Vagina (tissue), 2 donors: ENCODE results near the gene OR56A5. TPM values are rescaled to one million over a fixed set of nuclear protein-coding genes. Genes with fewer than 3 reads are reported as not detected.

ENCODE experiments used
- DNase-seq, 2 donors: peaks; one replicate each; pipeline ENCODE4 v3.0.0-alpha.2; 2017; ENCODE audit errors: extremely low spot score in 2 of 2
- H3K27ac ChIP-seq: fragments of 200-600 bp; sonication (generic); one replicate; pipeline ENCODE4 v1.5.1; 2019
- H3K27me3 ChIP-seq: fragments of 200-600 bp; sonication (generic); one replicate; pipeline ENCODE4 v1.5.1; 2019
- H3K36me3 ChIP-seq, 2 donors: fragments of 200-600 bp; sonication (generic); one replicate each; pipeline ENCODE4 v1.5.1; 2017 to 2019
- H3K4me1 ChIP-seq: fragments of 200-600 bp; sonication (generic); one replicate; pipeline ENCODE4 v1.5.1; 2019
- H3K4me3 ChIP-seq, 2 donors: fragments of 200-600 bp; sonication (generic); 1 replicate in 1 of 2; 2 replicates in 1 of 2; pipeline ENCODE4 v1.5.1; 2016 to 2019
- H3K9me3 ChIP-seq: fragments of 200-600 bp; sonication (generic); one replicate; pipeline ENCODE4 v1.5.1; 2019
- POLR2A ChIP-seq, 2 donors: fragments of 450-650 bp; IDR thresholded peaks; one replicate each; pipeline ENCODE4 v1.6.1; 2017; ENCODE audit warnings: antibody characterized with exemption in 2 of 2, mild to moderate bottlenecking in 2 of 2, moderate library complexity in 2 of 2
- POLR2AphosphoS5 ChIP-seq, 2 donors: sonication (generic); formaldehyde crosslinking; IDR thresholded peaks; one replicate each; pipeline ENCODE4 v1.9.0; 2017; ENCODE audit warnings: antibody characterized with exemption in 2 of 2, mild to moderate bottlenecking in 2 of 2, low read depth in 1 of 2; ENCODE audit not compliant: insufficient read depth in 1 of 2
- intact Hi-C: fragments of 100-400 bp; cut with DNase I; formaldehyde crosslinking; loops from one replicate; pipeline ENCODE4 v1.15.1; 2023
- total RNA-seq: library from RNA; depleted of rRNA; stranded (reverse); fragments of >200 nt; gene quantifications from one replicate; pipeline ENCODE4 v1.2.3, GENCODE V29; 2016
- TF ChIP-seq, protein P1 (sequence below), 3 experiments: fragments of 450-650 bp in 2 of 3; fragments of 200-600 bp in 1 of 3; sonication (generic) in 1 of 3; IDR thresholded peaks; one replicate each; pipeline ENCODE4 v1.5.1; 2017 to 2019; ENCODE audit warnings: antibody characterized with exemption in 3 of 3, mild to moderate bottlenecking in 2 of 3, moderate library complexity in 2 of 3

OR56A5 gene
- total RNA-seq, 1 donor from 2014 or later, result not detected

- Histone ChIP-seq H3K36me3 (no peaks in the 10 kb centered on the region), H3K27ac (no peak overlapping the region), H3K27me3 (no peaks in the 10 kb centered on the region), H3K9me3 (no peaks in the 10 kb centered on the region), H3K4me1 (no peaks in the 10 kb centered on the region), H3K4me3 (no peak overlapping the region)
- TF ChIP-seq POLR2A (IDR thresholded peaks at IDR 0.05) (no peak), POLR2AphosphoS5 (IDR thresholded peaks at IDR 0.05; ENCODE audit: insufficient read depth in 1 of 2, low read depth in 1 of 2) (no peak)
- TF ChIP-seq, protein P1, sequence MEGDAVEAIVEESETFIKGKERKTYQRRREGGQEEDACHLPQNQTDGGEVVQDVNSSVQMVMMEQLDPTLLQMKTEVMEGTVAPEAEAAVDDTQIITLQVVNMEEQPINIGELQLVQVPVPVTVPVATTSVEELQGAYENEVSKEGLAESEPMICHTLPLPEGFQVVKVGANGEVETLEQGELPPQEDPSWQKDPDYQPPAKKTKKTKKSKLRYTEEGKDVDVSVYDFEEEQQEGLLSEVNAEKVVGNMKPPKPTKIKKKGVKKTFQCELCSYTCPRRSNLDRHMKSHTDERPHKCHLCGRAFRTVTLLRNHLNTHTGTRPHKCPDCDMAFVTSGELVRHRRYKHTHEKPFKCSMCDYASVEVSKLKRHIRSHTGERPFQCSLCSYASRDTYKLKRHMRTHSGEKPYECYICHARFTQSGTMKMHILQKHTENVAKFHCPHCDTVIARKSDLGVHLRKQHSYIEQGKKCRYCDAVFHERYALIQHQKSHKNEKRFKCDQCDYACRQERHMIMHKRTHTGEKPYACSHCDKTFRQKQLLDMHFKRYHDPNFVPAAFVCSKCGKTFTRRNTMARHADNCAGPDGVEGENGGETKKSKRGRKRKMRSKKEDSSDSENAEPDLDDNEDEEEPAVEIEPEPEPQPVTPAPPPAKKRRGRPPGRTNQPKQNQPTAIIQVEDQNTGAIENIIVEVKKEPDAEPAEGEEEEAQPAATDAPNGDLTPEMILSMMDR (IDR thresholded peaks at IDR 0.05), result no peak
- intact Hi-C loops, result no loop called here
- DNase-seq, result no peak
Observed at GRCh38 chr11:5933116-5933515, 35.2 kb downstream of the OR56A5 start.

- DNase-seq, result no peak
- intact Hi-C loops, result no loop called here
Observed at GRCh38 chr11:5932671-5933070, 35.6 kb downstream of the OR56A5 start.

GRCh38 chr11:5931061-5931460, 37.2 kb downstream of the OR56A5 start:
- Histone ChIP-seq H3K27ac (no peak overlapping the region), H3K36me3 (no peaks in the 10 kb centered on the region), H3K4me3 (no peak overlapping the region), H3K27me3 (no peaks in the 10 kb centered on the region), H3K4me1 (no peaks in the 10 kb centered on the region), H3K9me3 (no peaks in the 10 kb centered on the region)
- TF ChIP-seq, protein P1 (IDR thresholded peaks at IDR 0.05), result no peak
- no peak for TF ChIP-seq POLR2A (IDR thresholded peaks at IDR 0.05)
- no peak for TF ChIP-seq POLR2AphosphoS5 (IDR thresholded peaks at IDR 0.05; ENCODE audit: insufficient read depth in 1 of 2, low read depth in 1 of 2)
- intact Hi-C loops, result no loop called here
- no peak for DNase-seq

More at GRCh38 chr11:5932671-5933070, 35.6 kb downstream of the OR56A5 start:
- Histone ChIP-seq H3K36me3 (no peaks in the 10 kb centered on the region), H3K9me3 (no peaks in the 10 kb centered on the region), H3K27ac (no peak overlapping the region), H3K4me3 (no peak overlapping the region), H3K4me1 (no peaks in the 10 kb centered on the region), H3K27me3 (no peaks in the 10 kb centered on the region)
- no peak for TF ChIP-seq POLR2AphosphoS5 (IDR thresholded peaks at IDR 0.05; ENCODE audit: insufficient read depth in 1 of 2, low read depth in 1 of 2)
- TF ChIP-seq, protein P1 (IDR thresholded peaks at IDR 0.05), result no peak
- TF ChIP-seq POLR2A (IDR thresholded peaks at IDR 0.05), result no peak

- TF ChIP-seq, protein P1 (IDR thresholded peaks at IDR 0.05), result no peak
- TF ChIP-seq POLR2A (IDR thresholded peaks at IDR 0.05) (no peak), POLR2AphosphoS5 (IDR thresholded peaks at IDR 0.05; ENCODE audit: insufficient read depth in 1 of 2, low read depth in 1 of 2) (no peak)
- DNase-seq, result no peak
- intact Hi-C loops, result no loop called here
Observed at GRCh38 chr11:5930614-5931013, 37.7 kb downstream of the OR56A5 start.

DNA sequence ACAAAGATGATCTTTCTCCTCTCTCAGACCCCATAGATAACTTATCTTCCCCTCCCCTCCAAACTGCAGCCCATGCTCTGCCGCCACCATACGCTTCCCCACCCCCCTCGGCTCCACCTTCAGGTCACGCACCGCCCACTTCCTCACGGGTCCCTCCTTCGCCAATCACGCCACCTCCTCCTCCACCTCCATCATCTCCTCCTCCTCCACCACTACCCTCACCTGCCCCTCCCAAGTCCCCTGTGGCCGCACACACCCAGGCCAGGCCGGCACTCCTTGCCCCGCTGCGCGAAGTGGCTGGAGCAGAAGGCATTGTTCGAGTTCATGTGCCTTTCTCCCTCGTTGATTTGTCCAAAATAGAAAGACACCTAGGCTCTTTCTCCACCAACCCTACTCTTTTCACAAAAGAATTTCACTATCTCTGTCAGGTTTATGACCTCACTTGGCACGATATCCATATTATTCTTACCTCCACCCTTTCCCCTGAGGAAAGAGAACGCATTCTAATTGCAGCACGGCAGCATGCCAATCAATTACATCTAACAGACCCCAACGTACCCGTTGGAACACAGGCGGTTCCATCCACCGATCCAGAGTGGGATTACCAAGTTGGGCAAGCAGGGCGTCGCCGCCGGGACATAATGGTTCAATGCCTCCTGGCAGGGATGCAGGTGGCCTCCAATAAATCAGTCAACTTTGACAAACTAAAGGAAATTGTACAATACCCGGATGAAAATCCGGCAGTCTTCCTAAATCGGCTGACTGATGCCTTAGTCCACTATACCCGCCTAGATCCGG, 38.5 kb downstream of the OR56A5 start:
- H3K27ac ChIP-seq, result no peak overlapping the region
- no peaks in the 10 kb centered on the region for H3K4me1 ChIP-seq
- no peaks in the 10 kb centered on the region for H3K36me3 ChIP-seq
- H3K9me3 ChIP-seq, result no peaks in the 10 kb centered on the region
- intact Hi-C loops, result no loop called here
- TF ChIP-seq POLR2A (IDR thresholded peaks at IDR 0.05), result no peak
- TF ChIP-seq, protein P1 (IDR thresholded peaks at IDR 0.05), result no peak
- no peak for TF ChIP-seq POLR2AphosphoS5 (IDR thresholded peaks at IDR 0.05; ENCODE audit: insufficient read depth in 1 of 2, low read depth in 1 of 2)
- no peak for DNase-seq
- no peak overlapping the region for H3K4me3 ChIP-seq
- H3K27me3 ChIP-seq, result no peaks in the 10 kb centered on the region

More at GRCh38 chr11:5930614-5931013, 37.7 kb downstream of the OR56A5 start:
- H3K36me3 ChIP-seq, result no peaks in the 10 kb centered on the region
- H3K4me3 ChIP-seq, result no peak overlapping the region
- H3K9me3 ChIP-seq, result no peaks in the 10 kb centered on the region
- H3K27me3 ChIP-seq, result no peaks in the 10 kb centered on the region
- H3K4me1 ChIP-seq, result no peaks in the 10 kb centered on the region
- H3K27ac ChIP-seq, result no peak overlapping the region
